Testis (tissue), 3 donors: ENCODE measurements around the gene NEDD9. TPM values are rescaled to one million over a fixed set of nuclear protein-coding genes. Genes with fewer than 3 reads are reported as not detected.

Source experiments
- DNase-seq: peaks from one replicate; pipeline ENCODE4 v3.0.0-alpha.2; 2019
- H3K27ac ChIP-seq, 2 donors: fragments of 200-600 bp; sonication (generic); one replicate each; pipeline ENCODE4 v1.5.1; 2019
- H3K27me3 ChIP-seq: fragments of 200-600 bp; sonication (generic); one replicate; pipeline ENCODE4 v1.5.1; 2019
- H3K36me3 ChIP-seq: fragments of 200-600 bp; sonication (generic); one replicate; pipeline ENCODE4 v1.5.1; 2017; ENCODE audit warnings: low read depth; ENCODE audit errors: missing control alignments
- H3K4me1 ChIP-seq: fragments of 200-600 bp; sonication (generic); one replicate; pipeline ENCODE4 v1.5.1; 2019
- H3K4me3 ChIP-seq, 2 donors: fragments of 200-600 bp; sonication (generic); one replicate each; pipeline ENCODE4 v1.5.1; 2017 to 2019
- H3K9me3 ChIP-seq: fragments of 200-600 bp; sonication (generic); one replicate; pipeline ENCODE4 v1.5.1; 2017
- CTCF ChIP-seq, 3 experiments: fragments of 450-650 bp in 2 of 3; fragments of 200-600 bp in 1 of 3; sonication (generic) in 1 of 3; IDR thresholded peaks; one replicate each; pipeline ENCODE4 v1.5.1; 2016 to 2019; ENCODE audit warnings: antibody characterized with exemption in 3 of 3, mild to moderate bottlenecking in 2 of 3, moderate library complexity in 1 of 3
- POLR2A ChIP-seq: fragments of 450-650 bp; IDR thresholded peaks from one replicate; pipeline ENCODE4 v1.6.1; 2017; ENCODE audit warnings: antibody characterized with exemption, mild to moderate bottlenecking, moderate library complexity
- WGBS, 2 donors: methylation state at CpG; one replicate each; pipeline ENCODE4 v1.1.5; 2018; 5-methylcytosine and 5-hydroxymethylcytosine counted together
- intact Hi-C: fragments of 100-400 bp; cut with DNase I; formaldehyde crosslinking; loops from one replicate; pipeline ENCODE4 v1.15.1; 2023; ENCODE audit warnings: low total_unique reads
- polyA plus RNA-seq: library from polyadenylated mRNA; stranded (reverse); fragments of 350-450 nt; fragmentation: Illumina TruSeq; extraction: RNeasy Lipid Tissue Mini Kit (QIAGEN cat#74804); gene quantifications from one replicate; pipeline ENCODE4 v1.2.3, GENCODE V29; 2014; ENCODE audit warnings: low read depth, low replicate concordance; ENCODE audit not compliant: insufficient read depth
- total RNA-seq, 2 donors: library from RNA; depleted of rRNA; stranded (reverse); fragments of >200 nt; gene quantifications; one replicate each; pipeline ENCODE4 v1.2.3, GENCODE V29; 2016

The NEDD9 gene
- total and polyA plus RNA-seq, 3 donors from 2014 or later = 21.0 to 67.0 (median 31.8) TPM

GRCh38 chr6:11218538-11219399 lies 13.7 kb downstream of the NEDD9 start:
- Histone ChIP-seq H3K27me3 (no peaks in the 10 kb centered on the region), H3K36me3 (no peaks in the 10 kb centered on the region), H3K4me1 (peaks cover 62% of the 10 kb centered on the region), H3K27ac (peak overlapping the region; percentile 74 to 89), H3K9me3 (no peaks in the 10 kb centered on the region), H3K4me3 (no peak overlapping the region)
- DNase-seq = peak; percentile 83
- TF ChIP-seq POLR2A = no peak
- WGBS, 2 donors = 66 to 72% methylated on average over 12 of the region's 12 CpGs
- intact Hi-C loops = no loop called here

- intact Hi-C loops = no loop called here
Measured at GRCh38 chr6:11218102-11218442, 14.4 kb downstream of the NEDD9 start.

DNA sequence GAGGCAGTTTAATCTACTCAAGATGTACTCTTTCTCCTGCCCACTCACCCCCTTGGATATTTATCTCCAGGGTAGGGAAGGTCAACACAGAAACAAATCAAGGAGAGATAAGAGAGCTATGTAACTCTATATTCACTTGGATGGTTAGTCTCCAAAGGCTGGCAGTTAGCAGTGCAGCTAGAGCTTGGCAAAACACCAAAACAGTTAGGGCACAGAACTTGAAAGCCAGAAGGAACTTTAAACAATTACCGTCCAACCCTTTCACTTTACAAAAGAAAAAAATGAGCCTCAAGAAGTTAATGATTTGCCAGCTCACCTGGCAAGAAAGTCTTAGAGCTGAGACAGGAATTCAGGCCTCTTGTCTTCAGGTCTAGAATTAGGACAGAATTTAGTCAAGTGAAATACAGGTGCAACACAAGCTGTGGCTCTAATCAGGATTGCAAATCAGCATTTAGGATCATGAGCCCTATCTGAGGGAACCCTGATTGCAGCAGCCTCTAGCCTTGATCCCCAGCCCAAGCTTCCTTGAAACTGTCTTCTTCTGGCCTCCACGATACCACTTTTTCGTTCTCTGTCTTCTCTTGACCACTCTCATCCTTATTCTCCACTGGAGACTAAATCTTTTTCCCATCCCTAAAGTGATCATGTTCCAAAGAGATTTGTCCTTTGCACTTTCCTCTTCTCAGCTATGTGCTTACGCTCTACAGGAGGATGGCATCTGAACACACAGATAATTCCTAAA lies 14.9 kb downstream of the NEDD9 start:
- intact Hi-C loops = no loop called here
- Histone ChIP-seq H3K27ac (peak overlapping the region; percentile 74 to 76), H3K36me3 (no peaks in the 10 kb centered on the region), H3K4me3 (no peak overlapping the region), H3K27me3 (no peaks in the 10 kb centered on the region), H3K4me1 (peaks cover 64% of the 10 kb centered on the region), H3K9me3 (no peaks in the 10 kb centered on the region)
- WGBS, 2 donors = 68 to 85% methylated on average over 4 of the region's 4 CpGs
- no peak for DNase-seq
- TF ChIP-seq CTCF (IDR thresholded peaks at IDR 0.05) (no peak), POLR2A (no peak)

More at GRCh38 chr6:11218102-11218442, 14.4 kb downstream of the NEDD9 start:
- Histone ChIP-seq H3K4me1 (peaks cover 66% of the 10 kb centered on the region), H3K9me3 (no peaks in the 10 kb centered on the region), H3K36me3 (no peaks in the 10 kb centered on the region), H3K27ac (peak overlapping the region; percentile 74 to 76), H3K27me3 (no peaks in the 10 kb centered on the region), H3K4me3 (no peak overlapping the region)
- TF ChIP-seq POLR2A = no peak
- TF ChIP-seq CTCF (IDR thresholded peaks at IDR 0.05) = no peak
- DNase-seq = no peak
- WGBS, 2 donors = 84 to 94% methylated on average over 3 of the region's 3 CpGs

GRCh38 chr6:11215773-11216172 lies 16.7 kb downstream of the NEDD9 start:
- Histone ChIP-seq H3K4me1 (peaks cover 62% of the 10 kb centered on the region), H3K36me3 (no peaks in the 10 kb centered on the region), H3K27ac (peak overlapping the region; percentile 35 to 67), H3K27me3 (no peaks in the 10 kb centered on the region), H3K9me3 (no peaks in the 10 kb centered on the region), H3K4me3 (no peak overlapping the region)
- DNase-seq = no peak
- no peak for TF ChIP-seq POLR2A
- no peak for TF ChIP-seq CTCF (IDR thresholded peaks at IDR 0.05)
- 72 to 88% methylated on average over 6 to 7 of the region's 7 CpGs for WGBS, 2 donors
- intact Hi-C loops = no loop called here

GRCh38 chr6:11214901-11215300 lies 17.6 kb downstream of the NEDD9 start:
- Histone ChIP-seq H3K9me3 (no peaks in the 10 kb centered on the region), H3K27me3 (no peaks in the 10 kb centered on the region), H3K27ac (peak overlapping the region; percentile 35 to 67), H3K36me3 (no peaks in the 10 kb centered on the region), H3K4me1 (peaks cover 65% of the 10 kb centered on the region), H3K4me3 (no peak overlapping the region)
- TF ChIP-seq POLR2A = no peak
- TF ChIP-seq CTCF (IDR thresholded peaks at IDR 0.05) = no peak
- intact Hi-C loops = no loop called here
- 82 to 92% methylated on average over 9 of the region's 9 CpGs for WGBS, 2 donors
- no peak for DNase-seq
